ENCODE measurements around the gene CHL1.

The CHL1 gene

GRCh38 chr3:425079-425478 is 228.5 kb downstream of the CHL1 start:
- Histone ChIP-seq H3K9me3 (ENCODE audit: low read length) (no peaks in the 10 kb centered on the region), H3K27ac (ENCODE audit: low read depth, low read length) (no peak overlapping the region), H3K27me3 (ENCODE audit: control insufficient read depth in 1 of 2, insufficient read depth in 2 of 2, low read length in 2 of 2) (no peaks in the 10 kb centered on the region), H3K36me3 (ENCODE audit: insufficient read depth, low read length) (no peaks in the 10 kb centered on the region), H3K4me3 (ENCODE audit: low read depth in 1 of 2, low read length in 2 of 2) (no peak overlapping the region), H3K9ac (ENCODE audit: low read length) (no peak overlapping the region), H3K4me1 (ENCODE audit: insufficient read depth, low read length) (no peaks in the 10 kb centered on the region)

GRCh38 chr3:426072-426471 is 229.5 kb downstream of the CHL1 start:
- no peaks in the 10 kb centered on the region for H3K36me3 ChIP-seq (ENCODE audit: insufficient read depth, low read length)
- no peaks in the 10 kb centered on the region for H3K27me3 ChIP-seq (ENCODE audit: control insufficient read depth in 1 of 2, insufficient read depth in 2 of 2, low read length in 2 of 2)
- no peak overlapping the region for H3K4me3 ChIP-seq (ENCODE audit: low read depth in 1 of 2, low read length in 2 of 2)
- no peaks in the 10 kb centered on the region for H3K9me3 ChIP-seq (ENCODE audit: low read length)
- no peak overlapping the region for H3K27ac ChIP-seq (ENCODE audit: low read depth, low read length)
- H3K4me1 ChIP-seq (ENCODE audit: insufficient read depth, low read length), result no peaks in the 10 kb centered on the region
- H3K9ac ChIP-seq (ENCODE audit: low read length), result no peak overlapping the region

GRCh38 chr3:427128-427527 is 230.6 kb downstream of the CHL1 start:
- H3K4me3 ChIP-seq (ENCODE audit: low read depth in 1 of 2, low read length in 2 of 2), result no peak overlapping the region
- H3K27ac ChIP-seq (ENCODE audit: low read depth, low read length), result no peak overlapping the region
- no peaks in the 10 kb centered on the region for H3K36me3 ChIP-seq (ENCODE audit: insufficient read depth, low read length)
- H3K4me1 ChIP-seq (ENCODE audit: insufficient read depth, low read length), result no peaks in the 10 kb centered on the region
- no peaks in the 10 kb centered on the region for H3K27me3 ChIP-seq (ENCODE audit: control insufficient read depth in 1 of 2, insufficient read depth in 2 of 2, low read length in 2 of 2)
- no peaks in the 10 kb centered on the region for H3K9me3 ChIP-seq (ENCODE audit: low read length)
- no peak overlapping the region for H3K9ac ChIP-seq (ENCODE audit: low read length)

GRCh38 chr3:430186-430585 is 233.6 kb downstream of the CHL1 start:
- H3K36me3 ChIP-seq (ENCODE audit: insufficient read depth, low read length), result no peaks in the 10 kb centered on the region
- no peaks in the 10 kb centered on the region for H3K9me3 ChIP-seq (ENCODE audit: low read length)
- no peak overlapping the region for H3K4me3 ChIP-seq (ENCODE audit: low read depth in 1 of 2, low read length in 2 of 2)

GRCh38 chr3:435161-435560 is 238.6 kb downstream of the CHL1 start:
- H3K27ac ChIP-seq (ENCODE audit: low read depth, low read length), result no peak overlapping the region
- H3K4me3 ChIP-seq (ENCODE audit: low read depth in 1 of 2, low read length in 2 of 2), result no peak overlapping the region
- no peak overlapping the region for H3K9ac ChIP-seq (ENCODE audit: low read length)

More at GRCh38 chr3:430186-430585, 233.6 kb downstream of the CHL1 start:
- Histone ChIP-seq H3K4me1 (ENCODE audit: insufficient read depth, low read length) (no peaks in the 10 kb centered on the region), H3K9ac (ENCODE audit: low read length) (no peak overlapping the region), H3K27me3 (ENCODE audit: control insufficient read depth in 1 of 2, insufficient read depth in 2 of 2, low read length in 2 of 2) (no peaks in the 10 kb centered on the region), H3K27ac (ENCODE audit: low read depth, low read length) (no peak overlapping the region)

GRCh38 chr3:436053-436452 is 239.5 kb downstream of the CHL1 start:
- no peak overlapping the region for H3K9ac ChIP-seq (ENCODE audit: low read length)
- H3K4me3 ChIP-seq (ENCODE audit: low read depth in 1 of 2, low read length in 2 of 2), result no peak overlapping the region
- H3K27ac ChIP-seq (ENCODE audit: low read depth, low read length), result no peak overlapping the region
- no peaks in the 10 kb centered on the region for H3K36me3 ChIP-seq (ENCODE audit: insufficient read depth, low read length)
- H3K9me3 ChIP-seq (ENCODE audit: low read length), result no peaks in the 10 kb centered on the region
- no peaks in the 10 kb centered on the region for H3K4me1 ChIP-seq (ENCODE audit: insufficient read depth, low read length)
- no peaks in the 10 kb centered on the region for H3K27me3 ChIP-seq (ENCODE audit: control insufficient read depth in 1 of 2, insufficient read depth in 2 of 2, low read length in 2 of 2)

More at GRCh38 chr3:435161-435560, 238.6 kb downstream of the CHL1 start:
- Histone ChIP-seq H3K4me1 (ENCODE audit: insufficient read depth, low read length) (no peaks in the 10 kb centered on the region), H3K27me3 (ENCODE audit: control insufficient read depth in 1 of 2, insufficient read depth in 2 of 2, low read length in 2 of 2) (no peaks in the 10 kb centered on the region), H3K9me3 (ENCODE audit: low read length) (no peaks in the 10 kb centered on the region), H3K36me3 (ENCODE audit: insufficient read depth, low read length) (no peaks in the 10 kb centered on the region)

GRCh38 chr3:440826-441225 is 244.3 kb downstream of the CHL1 start:
- Histone ChIP-seq H3K27ac (ENCODE audit: low read depth, low read length) (no peak overlapping the region), H3K4me3 (ENCODE audit: low read depth in 1 of 2, low read length in 2 of 2) (no peak overlapping the region)

GRCh38 chr3:445960-446359 is 249.4 kb downstream of the CHL1 start:
- no peak overlapping the region for H3K4me3 ChIP-seq (ENCODE audit: low read depth in 1 of 2, low read length in 2 of 2)
- H3K9me3 ChIP-seq (ENCODE audit: low read length), result no peaks in the 10 kb centered on the region
- no peak overlapping the region for H3K27ac ChIP-seq (ENCODE audit: low read depth, low read length)
- H3K4me1 ChIP-seq (ENCODE audit: insufficient read depth, low read length), result no peaks in the 10 kb centered on the region
- H3K36me3 ChIP-seq (ENCODE audit: insufficient read depth, low read length), result no peaks in the 10 kb centered on the region
- H3K27me3 ChIP-seq (ENCODE audit: control insufficient read depth in 1 of 2, insufficient read depth in 2 of 2, low read length in 2 of 2), result no peaks in the 10 kb centered on the region
- no peak overlapping the region for H3K9ac ChIP-seq (ENCODE audit: low read length)

More at GRCh38 chr3:440826-441225, 244.3 kb downstream of the CHL1 start:
- Histone ChIP-seq H3K4me1 (ENCODE audit: insufficient read depth, low read length) (no peaks in the 10 kb centered on the region), H3K9me3 (ENCODE audit: low read length) (no peaks in the 10 kb centered on the region), H3K9ac (ENCODE audit: low read length) (no peak overlapping the region), H3K27me3 (ENCODE audit: control insufficient read depth in 1 of 2, insufficient read depth in 2 of 2, low read length in 2 of 2) (no peaks in the 10 kb centered on the region), H3K36me3 (ENCODE audit: insufficient read depth, low read length) (no peaks in the 10 kb centered on the region)

GRCh38 chr3:447671-448070 is 251.1 kb downstream of the CHL1 start:
- no peak overlapping the region for H3K4me3 ChIP-seq (ENCODE audit: low read depth in 1 of 2, low read length in 2 of 2)
- H3K27ac ChIP-seq (ENCODE audit: low read depth, low read length), result no peak overlapping the region
- H3K9me3 ChIP-seq (ENCODE audit: low read length), result no peaks in the 10 kb centered on the region
- no peak overlapping the region for H3K9ac ChIP-seq (ENCODE audit: low read length)
- H3K4me1 ChIP-seq (ENCODE audit: insufficient read depth, low read length), result no peaks in the 10 kb centered on the region
- H3K36me3 ChIP-seq (ENCODE audit: insufficient read depth, low read length), result no peaks in the 10 kb centered on the region
- no peaks in the 10 kb centered on the region for H3K27me3 ChIP-seq (ENCODE audit: control insufficient read depth in 1 of 2, insufficient read depth in 2 of 2, low read length in 2 of 2)

- Histone ChIP-seq H3K9ac (ENCODE audit: low read length) (no peak overlapping the region), H3K9me3 (ENCODE audit: low read length) (no peaks in the 10 kb centered on the region), H3K4me1 (ENCODE audit: insufficient read depth, low read length) (no peaks in the 10 kb centered on the region), H3K27ac (ENCODE audit: low read depth, low read length) (no peak overlapping the region), H3K27me3 (ENCODE audit: control insufficient read depth in 1 of 2, insufficient read depth in 2 of 2, low read length in 2 of 2) (no peaks in the 10 kb centered on the region), H3K36me3 (ENCODE audit: insufficient read depth, low read length) (no peaks in the 10 kb centered on the region), H3K4me3 (ENCODE audit: low read depth in 1 of 2, low read length in 2 of 2) (no peak overlapping the region)
These were observed 253.1 kb downstream of the CHL1 start for GRCh38 chr3:449711-450110.

GRCh38 chr3:452221-452620 is 255.7 kb downstream of the CHL1 start:
- Histone ChIP-seq H3K27ac (ENCODE audit: low read depth, low read length) (no peak overlapping the region), H3K4me3 (ENCODE audit: low read depth in 1 of 2, low read length in 2 of 2) (no peak overlapping the region), H3K9ac (ENCODE audit: low read length) (no peak overlapping the region), H3K36me3 (ENCODE audit: insufficient read depth, low read length) (no peaks in the 10 kb centered on the region), H3K27me3 (ENCODE audit: control insufficient read depth in 1 of 2, insufficient read depth in 2 of 2, low read length in 2 of 2) (no peaks in the 10 kb centered on the region), H3K9me3 (ENCODE audit: low read length) (no peaks in the 10 kb centered on the region), H3K4me1 (ENCODE audit: insufficient read depth, low read length) (no peaks in the 10 kb centered on the region)

- Histone ChIP-seq H3K27ac (ENCODE audit: low read depth, low read length) (no peak overlapping the region), H3K9ac (ENCODE audit: low read length) (no peak overlapping the region), H3K27me3 (ENCODE audit: control insufficient read depth in 1 of 2, insufficient read depth in 2 of 2, low read length in 2 of 2) (no peaks in the 10 kb centered on the region), H3K4me3 (ENCODE audit: low read depth in 1 of 2, low read length in 2 of 2) (no peak overlapping the region), H3K36me3 (ENCODE audit: insufficient read depth, low read length) (no peaks in the 10 kb centered on the region), H3K9me3 (ENCODE audit: low read length) (no peaks in the 10 kb centered on the region), H3K4me1 (ENCODE audit: insufficient read depth, low read length) (no peaks in the 10 kb centered on the region)
These were observed 256.5 kb downstream of the CHL1 start for GRCh38 chr3:453106-453505.

Measured in muscle layer of colon (tissue), 2 donors.